Activated CD8-positive, alpha-beta T cell treated with anti-CD3 and anti-CD28 coated beads, Interleukin-2, amount 10 ng/mL, durations not matched to agents 7 days and 5 days (primary cell): ENCODE results near the gene SMIM20. TPM values are rescaled to one million over a fixed set of nuclear protein-coding genes. Genes with fewer than 3 reads are reported as not detected.

Source experiments
- ATAC-seq: fragments of 150-1000 bp; cut with Tn5 transposase; one replicate; pipeline ENCODE4 v1.10.0; 2021; ENCODE audit warnings: moderate library complexity
- CTCF ChIA-PET: fragments of 350-600 bp; sonication (Branson Sonifier 250); formaldehyde crosslinking; loops from one replicate; lab custom pipeline; 2021; ENCODE audit warnings: antibody characterized with exemption; lab: Charles Lee
- POLR2A ChIA-PET: fragments of 350-600 bp; sonication (Branson Sonifier 250); formaldehyde crosslinking; loops from one replicate; lab custom pipeline; 2021; ENCODE audit warnings: antibody characterized with exemption; lab: Charles Lee
- DNase-seq: peaks from one replicate; pipeline ENCODE4 v3.0.0-alpha.2; 2020
- H3K27ac Mint-ChIP-seq: one replicate; pipeline ENCODE4 v1.8.0; 2021; ENCODE audit warnings: mild to moderate bottlenecking, mixed read lengths
- H3K27me3 Mint-ChIP-seq: one replicate; pipeline ENCODE4 v1.8.0; 2021; ENCODE audit warnings: low read depth, mixed read lengths
- H3K36me3 Mint-ChIP-seq: one replicate; pipeline ENCODE4 v1.8.0; 2021; ENCODE audit warnings: low read depth, mixed read lengths
- H3K4me1 Mint-ChIP-seq: one replicate; pipeline ENCODE4 v1.8.0; 2021; ENCODE audit warnings: low read depth, mixed read lengths
- H3K4me3 Mint-ChIP-seq: one replicate; pipeline ENCODE4 v1.8.0; 2021; ENCODE audit warnings: mild to moderate bottlenecking, mixed read lengths
- H3K9me3 Mint-ChIP-seq: one replicate; pipeline ENCODE4 v1.8.0; 2022; ENCODE audit warnings: mixed read lengths; ENCODE audit not compliant: insufficient read depth
- total RNA-seq, 2 experiments: library from RNA; stranded (reverse); gene quantifications; one replicate each; pipeline ENCODE4 v1.2.3, GENCODE V29; 2021

Gene SMIM20
- total RNA-seq, 2 experiments from 2014 or later = 11.1 to 13.9 TPM

DNA sequence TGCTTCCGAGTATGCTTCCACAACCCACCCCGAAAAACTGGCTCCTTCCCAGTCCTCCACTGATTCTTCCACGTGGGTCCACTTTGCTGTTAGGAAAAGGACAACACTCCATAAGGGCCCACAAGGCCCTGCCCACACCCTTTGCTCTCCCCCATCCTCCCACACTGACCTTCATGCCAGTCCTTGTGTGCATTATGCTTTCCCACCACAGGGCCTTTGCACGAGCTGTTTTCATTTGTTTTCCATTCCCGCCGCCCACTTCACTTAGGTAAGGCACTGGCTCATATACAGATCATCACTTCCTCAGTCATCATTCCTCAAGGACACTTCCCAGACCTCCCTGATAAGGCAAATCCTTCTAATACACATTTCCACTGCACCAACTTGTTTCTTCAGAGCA is 34.4 kb upstream of the SMIM20 start:
- DNase-seq = no peak
- ATAC-seq = no peak
- H3K36me3 Mint-ChIP-seq = no peaks in the 10 kb centered on the region
- peaks cover 8% of the 10 kb centered on the region for H3K27me3 Mint-ChIP-seq
- ChIA-PET CTCF (no interaction called here), POLR2A (no interaction called here)
- no peaks in the 10 kb centered on the region for H3K9me3 Mint-ChIP-seq
- no peaks in the 10 kb centered on the region for H3K4me1 Mint-ChIP-seq
- peak overlapping the region; percentile 31 for H3K27ac Mint-ChIP-seq
- H3K4me3 Mint-ChIP-seq = no peak overlapping the region

DNA sequence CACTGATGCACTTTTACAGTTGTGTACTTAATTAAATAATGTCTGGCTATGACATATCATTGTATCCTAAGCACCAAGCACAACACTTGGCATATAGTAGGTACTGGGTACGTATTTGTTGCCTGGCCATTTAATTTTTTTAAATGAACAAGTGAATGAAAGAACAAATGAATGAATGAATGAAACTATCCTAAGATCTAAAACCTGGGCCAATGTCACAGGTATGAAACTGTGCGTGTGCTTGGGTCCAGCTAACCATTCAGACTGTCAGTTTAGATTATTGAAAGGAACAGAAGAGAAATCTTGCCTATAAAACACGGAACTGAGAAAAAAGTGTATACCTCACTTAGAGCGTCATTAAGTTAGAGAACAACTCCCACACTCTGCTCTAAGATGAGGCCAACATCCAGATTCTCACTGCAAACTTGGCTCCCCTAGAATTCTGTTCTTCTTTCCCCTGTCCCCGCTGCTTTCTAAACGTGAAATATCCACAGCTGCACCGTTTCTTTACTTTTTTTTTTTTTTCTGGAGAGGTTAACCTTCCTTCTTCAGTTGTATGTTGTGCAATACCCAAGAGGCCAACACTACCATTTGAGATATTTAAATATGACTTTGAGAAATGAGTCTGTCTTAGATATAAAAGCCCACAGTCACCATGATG is 33.9 kb upstream of the SMIM20 start:
- ATAC-seq = no peak
- Mint-ChIP-seq H3K4me1 (no peaks in the 10 kb centered on the region), H3K27ac (no peak overlapping the region), H3K27me3 (peaks cover 8% of the 10 kb centered on the region), H3K9me3 (no peaks in the 10 kb centered on the region), H3K4me3 (no peak overlapping the region), H3K36me3 (no peaks in the 10 kb centered on the region)
- POLR2A ChIA-PET = no interaction called here
- DNase-seq = no peak
- CTCF ChIA-PET = no interaction called here

DNA sequence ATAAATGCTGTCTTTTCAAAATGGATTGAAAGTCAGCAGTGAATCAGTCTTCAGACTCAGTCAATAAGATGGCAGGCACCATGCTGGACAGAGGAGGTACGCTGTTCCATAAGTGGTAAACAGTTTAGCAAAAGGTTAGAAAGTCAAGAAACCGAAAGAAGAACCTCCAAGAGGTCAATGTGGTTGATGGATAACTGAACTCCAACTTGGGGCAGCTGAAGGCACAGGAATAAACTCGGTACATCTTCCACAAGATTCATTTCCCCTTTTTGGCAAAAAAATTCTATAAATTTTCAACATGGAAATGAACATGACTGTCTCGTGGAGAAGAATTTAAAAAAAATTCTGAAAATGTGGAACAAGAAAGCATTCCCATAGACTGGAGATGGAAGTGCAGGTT is 32.8 kb upstream of the SMIM20 start:
- Mint-ChIP-seq H3K27me3 (peaks cover 8% of the 10 kb centered on the region), H3K4me1 (no peaks in the 10 kb centered on the region), H3K4me3 (no peak overlapping the region), H3K9me3 (no peaks in the 10 kb centered on the region), H3K36me3 (no peaks in the 10 kb centered on the region), H3K27ac (no peak overlapping the region)
- no peak for DNase-seq
- POLR2A ChIA-PET = no interaction called here
- CTCF ChIA-PET = no interaction called here
- no peak for ATAC-seq

DNA sequence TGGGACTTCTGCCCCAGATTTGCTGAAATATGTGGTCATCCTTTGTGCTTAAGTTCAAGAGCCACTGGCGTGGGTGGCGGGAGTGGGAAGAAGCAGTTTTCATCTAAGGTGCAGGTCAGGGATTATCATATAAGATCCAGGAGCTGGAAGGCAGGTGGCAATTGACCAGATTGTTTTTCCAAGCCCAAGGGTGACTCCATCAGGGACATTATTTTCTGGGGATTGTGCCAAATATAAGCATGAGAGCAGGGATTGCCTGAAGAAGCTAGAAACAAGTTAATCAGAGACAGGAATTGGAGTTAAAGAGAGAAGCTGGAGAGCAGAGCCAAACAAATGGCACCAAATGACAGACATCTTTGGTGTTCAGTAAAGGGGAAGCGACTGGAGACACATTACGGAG is 31.8 kb upstream of the SMIM20 start:
- no peak for DNase-seq
- no peak overlapping the region for H3K4me3 Mint-ChIP-seq
- H3K27ac Mint-ChIP-seq = no peak overlapping the region
- no peaks in the 10 kb centered on the region for H3K36me3 Mint-ChIP-seq
- no peak for ATAC-seq
- H3K27me3 Mint-ChIP-seq = peaks cover 8% of the 10 kb centered on the region
- no peaks in the 10 kb centered on the region for H3K9me3 Mint-ChIP-seq
- no peaks in the 10 kb centered on the region for H3K4me1 Mint-ChIP-seq
- ChIA-PET CTCF (no interaction called here), POLR2A (no interaction called here)

DNA sequence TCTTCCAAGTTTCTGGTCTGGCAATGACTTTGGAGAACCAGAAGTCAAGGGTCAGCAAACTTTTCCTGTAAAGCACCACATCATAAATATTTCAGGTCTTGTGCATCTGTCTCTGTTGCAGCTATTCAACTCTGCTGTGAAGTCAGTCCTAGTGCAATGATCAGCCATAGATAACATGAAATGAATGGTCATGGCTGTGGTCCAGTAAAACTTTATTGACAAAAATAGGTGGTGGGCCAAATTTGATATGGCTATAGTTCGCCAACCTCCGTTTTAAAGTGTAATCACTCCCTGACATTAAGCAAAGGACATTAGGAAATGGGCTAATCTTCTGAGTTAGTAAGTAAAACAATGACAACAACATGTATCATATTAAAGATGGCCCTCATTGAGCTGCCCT is 30.5 kb upstream of the SMIM20 start:
- H3K9me3 Mint-ChIP-seq = no peaks in the 10 kb centered on the region
- no peak overlapping the region for H3K4me3 Mint-ChIP-seq
- no peak for ATAC-seq
- POLR2A ChIA-PET = no interaction called here
- CTCF ChIA-PET = interaction anchor here (0.9 to 1.4 kb wide), 2 partner anchors 14 to 91 kb away, joined by 3 read pairs; no protein-coding TSS in a partner anchor
- no peaks in the 10 kb centered on the region for H3K36me3 Mint-ChIP-seq
- peaks cover 8% of the 10 kb centered on the region for H3K27me3 Mint-ChIP-seq
- no peak for DNase-seq
- H3K27ac Mint-ChIP-seq = no peak overlapping the region
- H3K4me1 Mint-ChIP-seq = no peaks in the 10 kb centered on the region

DNA sequence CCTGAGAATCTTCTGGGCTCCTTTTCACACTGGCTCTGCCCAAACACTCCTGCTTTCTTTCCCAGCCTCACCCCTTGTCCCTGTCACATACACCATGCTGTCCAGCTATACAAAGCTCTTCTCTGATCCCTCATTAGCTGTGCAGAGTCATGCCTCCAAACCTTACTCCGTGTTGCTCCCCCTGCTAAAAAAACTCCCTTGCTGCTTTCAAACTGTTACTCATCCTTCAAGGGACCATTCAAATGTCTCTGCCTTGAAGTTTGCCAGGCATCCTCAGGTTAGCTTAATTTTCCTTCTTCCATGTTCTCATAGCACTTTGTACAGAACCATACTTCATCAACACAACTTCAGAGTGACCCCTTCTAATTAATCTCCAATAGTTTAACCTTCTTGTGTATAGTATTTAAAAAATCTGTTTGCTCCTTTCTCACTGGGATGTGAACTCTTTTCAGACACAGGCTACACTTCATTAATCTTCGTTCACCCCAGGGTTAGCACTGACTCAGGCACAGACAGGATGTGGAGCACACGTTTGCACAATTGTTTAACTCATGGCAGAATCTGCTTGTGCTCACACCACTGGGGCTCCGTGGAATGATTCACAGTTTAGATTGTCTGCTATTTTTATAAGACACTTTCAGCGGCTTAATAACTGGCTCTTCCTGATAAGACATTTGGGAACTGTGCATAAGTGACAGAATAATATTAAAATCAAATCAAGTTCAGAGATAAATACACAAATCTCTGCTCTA is 29.8 kb upstream of the SMIM20 start:
- H3K4me3 Mint-ChIP-seq = no peak overlapping the region
- H3K4me1 Mint-ChIP-seq = no peaks in the 10 kb centered on the region
- DNase-seq = no peak
- no peaks in the 10 kb centered on the region for H3K36me3 Mint-ChIP-seq
- no peak overlapping the region for H3K27ac Mint-ChIP-seq
- no peaks in the 10 kb centered on the region for H3K9me3 Mint-ChIP-seq
- ATAC-seq = no peak
- H3K27me3 Mint-ChIP-seq = peaks cover 8% of the 10 kb centered on the region
- CTCF ChIA-PET = interaction anchor here (1.4 kb wide), 1 partner anchor 14 kb away, joined by 3 read pairs; no protein-coding TSS in a partner anchor
- POLR2A ChIA-PET = no interaction called here

GRCh38 chr4:25888781-25889180 is 25.2 kb upstream of the SMIM20 start:
- DNase-seq = no peak
- CTCF ChIA-PET = no interaction called here
- Mint-ChIP-seq H3K9me3 (no peaks in the 10 kb centered on the region), H3K4me1 (no peaks in the 10 kb centered on the region), H3K27ac (no peak overlapping the region), H3K27me3 (peaks cover 2% of the 10 kb centered on the region), H3K36me3 (no peaks in the 10 kb centered on the region), H3K4me3 (no peak overlapping the region)
- ATAC-seq = no peak
- POLR2A ChIA-PET = interaction anchor here (0.6 kb wide), 1 partner anchor 71 kb away, joined by 3 read pairs; no protein-coding TSS in a partner anchor

DNA sequence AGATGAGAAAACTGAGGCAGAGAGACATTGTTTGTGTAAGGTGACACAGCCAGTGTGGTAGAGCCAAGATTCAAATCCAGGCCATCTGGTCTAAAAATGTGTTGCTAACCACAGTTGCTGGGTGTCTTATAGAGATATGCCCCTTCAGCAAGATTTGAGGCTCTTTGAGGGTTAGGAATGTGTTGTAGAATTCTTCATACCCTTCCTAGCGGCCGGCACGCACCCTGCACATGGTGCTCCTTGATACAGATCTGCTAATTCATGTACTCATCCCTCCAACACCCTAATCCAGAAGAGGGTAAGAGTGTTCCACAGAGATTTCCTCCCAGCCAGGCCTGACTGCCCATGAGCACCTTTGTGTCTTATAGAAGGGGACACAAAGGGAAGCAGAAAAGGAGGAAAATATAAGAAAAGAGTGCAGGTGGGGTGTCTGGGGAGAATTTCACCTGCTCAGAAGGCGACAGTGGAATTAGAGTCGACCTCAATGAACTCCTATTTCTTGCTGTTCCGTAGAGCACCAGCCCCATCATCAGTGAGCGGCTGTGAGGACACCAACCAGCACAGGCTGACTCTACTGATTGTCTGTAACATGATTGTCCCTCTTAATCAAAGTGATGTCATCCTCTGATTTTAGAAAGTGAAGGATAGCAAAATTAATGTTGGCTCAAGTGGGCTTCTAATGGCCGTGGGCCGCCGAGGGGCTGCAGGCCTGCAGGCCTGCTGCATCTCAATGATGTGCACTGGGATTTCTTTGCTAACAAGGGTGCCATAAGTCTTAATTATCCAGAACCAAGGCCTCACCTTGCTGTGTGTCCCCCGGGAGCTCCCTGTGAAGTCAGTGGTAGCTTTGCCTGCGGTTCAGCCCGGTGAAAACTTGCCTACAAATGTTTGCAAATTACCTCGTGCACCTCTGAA is 24.2 kb upstream of the SMIM20 start:
- Mint-ChIP-seq H3K4me1 (no peaks in the 10 kb centered on the region), H3K27me3 (no peaks in the 10 kb centered on the region), H3K4me3 (no peak overlapping the region), H3K9me3 (no peaks in the 10 kb centered on the region), H3K27ac (no peak overlapping the region), H3K36me3 (no peaks in the 10 kb centered on the region)
- POLR2A ChIA-PET = interaction anchor here (0.6 kb wide), 1 partner anchor 70 kb away, joined by 3 read pairs; no protein-coding TSS in a partner anchor
- CTCF ChIA-PET = no interaction called here
- DNase-seq (no peak), ATAC-seq (no peak)

- no peak for ATAC-seq
- H3K9me3 Mint-ChIP-seq = no peaks in the 10 kb centered on the region
- H3K27me3 Mint-ChIP-seq = no peaks in the 10 kb centered on the region
- no peak overlapping the region for H3K27ac Mint-ChIP-seq
- POLR2A ChIA-PET = no interaction called here
- H3K4me1 Mint-ChIP-seq = no peaks in the 10 kb centered on the region
- H3K4me3 Mint-ChIP-seq = no peak overlapping the region
- CTCF ChIA-PET = no interaction called here
- H3K36me3 Mint-ChIP-seq = no peaks in the 10 kb centered on the region
- no peak for DNase-seq
Measured at GRCh38 chr4:25890571-25891485, 23.2 kb upstream of the SMIM20 start.

DNA sequence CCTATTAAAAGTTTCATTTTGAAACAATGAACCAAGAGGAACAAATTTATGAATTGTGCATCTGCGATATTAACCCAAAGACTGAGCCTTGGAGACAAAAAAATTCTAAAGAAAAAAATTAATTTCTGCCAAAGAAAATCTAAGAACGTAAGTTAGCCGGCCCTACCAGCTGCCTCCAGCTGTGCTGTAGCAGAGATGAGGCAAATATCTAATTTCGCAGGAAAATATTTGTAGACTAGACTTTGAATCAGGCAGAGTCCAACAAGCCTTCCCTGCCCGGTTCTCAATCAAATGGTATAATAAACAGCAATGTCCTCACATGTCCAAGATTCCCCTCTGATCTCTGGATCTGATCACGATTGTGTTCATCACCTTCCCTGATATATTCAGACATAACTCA is 21.2 kb upstream of the SMIM20 start:
- ChIA-PET POLR2A (no interaction called here), CTCF (no interaction called here)
- Mint-ChIP-seq H3K4me1 (no peaks in the 10 kb centered on the region), H3K4me3 (no peak overlapping the region), H3K36me3 (no peaks in the 10 kb centered on the region), H3K27me3 (no peaks in the 10 kb centered on the region), H3K9me3 (no peaks in the 10 kb centered on the region), H3K27ac (no peak overlapping the region)
- DNase-seq (no peak), ATAC-seq (no peak)
